ENCODE results near the gene TIMP3. TPM values are rescaled to one million over a fixed set of nuclear protein-coding genes. Genes with fewer than 3 reads are reported as not detected.

The TIMP3 gene
- total RNA-seq, 4 donors from 2014 or later, result 68.1 to 381 (median 202) TPM

DNA sequence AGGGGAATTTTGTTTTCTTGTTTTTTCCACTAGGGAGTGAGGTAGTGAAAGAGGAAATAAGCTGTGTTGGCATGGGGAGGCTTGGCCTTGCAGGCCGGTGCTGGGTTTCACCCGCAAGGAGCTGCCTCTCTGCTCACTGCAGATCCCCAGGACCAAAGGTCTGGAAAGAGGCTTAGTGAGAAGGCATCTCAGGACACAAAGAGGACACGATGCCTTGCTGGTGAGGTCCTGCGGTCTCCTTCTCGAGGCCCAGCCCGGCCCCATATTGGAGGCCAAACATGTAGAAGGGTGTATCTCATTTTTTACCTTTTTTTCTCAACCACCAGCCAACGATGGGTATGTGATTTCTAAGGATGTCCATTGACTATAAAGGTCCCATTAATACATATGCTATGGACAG, 17.6 kb downstream of the TIMP3 start:
- no peak overlapping the region for H3K4me3 ChIP-seq (ENCODE audit: low read depth, poor library complexity, severe bottlenecking)
- TF ChIP-seq, protein P1, sequence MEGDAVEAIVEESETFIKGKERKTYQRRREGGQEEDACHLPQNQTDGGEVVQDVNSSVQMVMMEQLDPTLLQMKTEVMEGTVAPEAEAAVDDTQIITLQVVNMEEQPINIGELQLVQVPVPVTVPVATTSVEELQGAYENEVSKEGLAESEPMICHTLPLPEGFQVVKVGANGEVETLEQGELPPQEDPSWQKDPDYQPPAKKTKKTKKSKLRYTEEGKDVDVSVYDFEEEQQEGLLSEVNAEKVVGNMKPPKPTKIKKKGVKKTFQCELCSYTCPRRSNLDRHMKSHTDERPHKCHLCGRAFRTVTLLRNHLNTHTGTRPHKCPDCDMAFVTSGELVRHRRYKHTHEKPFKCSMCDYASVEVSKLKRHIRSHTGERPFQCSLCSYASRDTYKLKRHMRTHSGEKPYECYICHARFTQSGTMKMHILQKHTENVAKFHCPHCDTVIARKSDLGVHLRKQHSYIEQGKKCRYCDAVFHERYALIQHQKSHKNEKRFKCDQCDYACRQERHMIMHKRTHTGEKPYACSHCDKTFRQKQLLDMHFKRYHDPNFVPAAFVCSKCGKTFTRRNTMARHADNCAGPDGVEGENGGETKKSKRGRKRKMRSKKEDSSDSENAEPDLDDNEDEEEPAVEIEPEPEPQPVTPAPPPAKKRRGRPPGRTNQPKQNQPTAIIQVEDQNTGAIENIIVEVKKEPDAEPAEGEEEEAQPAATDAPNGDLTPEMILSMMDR (IDR thresholded peaks at IDR 0.05), result no peak
- no peak for TF ChIP-seq POLR2A (IDR thresholded peaks at IDR 0.05)
- no peak for DNase-seq (ENCODE audit: low spot score in 2 of 2)
- WGBS, 2 donors, result 83 to 90% methylated on average over 7 of the region's 7 CpGs
- intact Hi-C loops (cut with DNase I; ENCODE audit: low total_unique reads), result no loop called here

DNA sequence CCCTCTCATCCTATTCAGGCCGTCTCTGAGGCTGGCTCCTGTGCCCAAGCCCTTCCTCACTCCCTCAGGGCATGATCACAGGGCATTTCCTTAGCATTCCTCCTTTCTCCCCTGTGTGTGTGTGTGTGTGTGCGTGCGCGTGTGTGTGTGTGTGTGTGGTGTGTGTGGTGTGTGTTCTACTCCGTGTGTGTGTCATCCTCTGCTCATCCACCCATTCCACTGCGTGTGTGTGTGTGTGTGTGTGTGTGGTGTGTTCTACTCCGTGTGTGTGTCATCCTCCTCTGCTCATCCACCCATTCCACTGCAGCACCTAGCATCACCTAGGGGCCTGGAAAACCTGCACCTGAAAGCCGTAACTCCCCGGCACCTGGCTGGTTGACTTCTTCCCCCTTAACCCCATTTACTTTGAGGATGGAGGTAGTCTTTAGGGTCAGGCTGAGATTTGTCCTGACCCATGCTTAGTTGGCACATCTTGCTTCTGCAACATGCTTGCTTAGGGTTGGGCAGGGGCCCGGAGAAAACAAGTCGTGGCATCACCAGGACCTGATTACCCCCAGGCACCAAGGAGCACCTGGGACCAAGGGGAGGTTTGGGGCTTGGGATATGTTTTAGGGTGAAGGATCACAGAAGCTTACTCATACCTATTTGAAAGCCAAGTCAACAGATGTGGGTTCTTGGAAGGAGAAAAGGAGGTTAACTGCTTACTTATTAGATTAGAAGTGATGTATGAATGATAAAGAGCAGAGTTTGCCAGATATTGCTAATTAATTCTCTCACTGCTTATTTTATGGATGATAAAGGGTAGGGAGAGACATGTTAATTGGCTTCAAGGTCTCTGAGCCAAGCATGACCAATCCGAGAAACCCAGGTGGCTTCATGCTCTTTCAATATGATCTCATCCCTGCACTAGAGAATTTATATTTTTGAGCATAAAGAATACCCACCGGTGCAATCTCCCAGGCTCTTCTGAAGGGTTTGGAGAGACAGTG, 18.9 kb downstream of the TIMP3 start:
- H3K4me3 ChIP-seq (ENCODE audit: low read depth, poor library complexity, severe bottlenecking), result no peak overlapping the region
- no peak for DNase-seq (ENCODE audit: low spot score in 2 of 2)
- 52 to 56% methylated on average over 13 of the region's 13 CpGs for WGBS, 2 donors
- TF ChIP-seq POLR2A (IDR thresholded peaks at IDR 0.05), result no peak
- TF ChIP-seq, protein P1 (IDR thresholded peaks at IDR 0.05), result no peak
- intact Hi-C loops (cut with DNase I; ENCODE audit: low total_unique reads), result no loop called here

DNA sequence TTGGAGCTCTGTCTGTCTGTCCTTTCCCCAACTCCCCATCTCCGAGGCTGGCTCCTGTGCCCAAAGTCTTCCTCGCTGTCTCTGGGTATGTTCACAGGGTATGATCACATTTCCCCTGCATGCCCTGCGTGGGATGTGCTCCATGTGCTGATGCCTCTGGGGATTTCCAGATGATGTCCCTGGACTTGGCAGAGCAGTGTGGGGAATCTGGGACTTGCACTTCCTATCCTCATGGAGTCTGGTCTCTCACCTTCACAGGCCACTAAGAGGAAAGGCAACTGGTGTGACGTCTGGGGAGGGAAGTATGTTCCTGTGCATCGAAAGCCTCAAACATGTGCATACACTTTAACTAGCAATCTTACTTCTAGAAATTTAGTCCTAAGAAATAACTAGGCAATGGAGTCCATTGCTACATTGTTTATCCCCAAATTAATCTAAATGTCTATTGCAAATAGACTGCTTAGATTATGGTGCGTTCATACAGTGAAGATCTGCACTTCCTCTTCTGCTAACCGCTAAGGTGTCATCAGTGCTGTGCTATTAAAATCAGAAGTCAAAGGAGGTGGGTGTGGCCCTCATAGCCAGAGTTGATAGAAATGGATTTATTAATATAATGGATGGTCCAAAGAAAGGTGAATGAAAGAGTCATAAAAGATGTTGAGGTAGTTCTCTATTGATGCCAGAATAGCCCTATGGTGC, 20.8 kb downstream of the TIMP3 start:
- DNase-seq (ENCODE audit: low spot score in 2 of 2), result no peak
- no peak overlapping the region for H3K4me3 ChIP-seq (ENCODE audit: low read depth, poor library complexity, severe bottlenecking)
- WGBS, 2 donors, result 58 to 74% methylated on average over 7 of the region's 7 CpGs
- intact Hi-C loops (cut with DNase I; ENCODE audit: low total_unique reads), result no loop called here
- TF ChIP-seq POLR2A (IDR thresholded peaks at IDR 0.05), result no peak
- TF ChIP-seq, protein P1 (IDR thresholded peaks at IDR 0.05), result no peak

DNA sequence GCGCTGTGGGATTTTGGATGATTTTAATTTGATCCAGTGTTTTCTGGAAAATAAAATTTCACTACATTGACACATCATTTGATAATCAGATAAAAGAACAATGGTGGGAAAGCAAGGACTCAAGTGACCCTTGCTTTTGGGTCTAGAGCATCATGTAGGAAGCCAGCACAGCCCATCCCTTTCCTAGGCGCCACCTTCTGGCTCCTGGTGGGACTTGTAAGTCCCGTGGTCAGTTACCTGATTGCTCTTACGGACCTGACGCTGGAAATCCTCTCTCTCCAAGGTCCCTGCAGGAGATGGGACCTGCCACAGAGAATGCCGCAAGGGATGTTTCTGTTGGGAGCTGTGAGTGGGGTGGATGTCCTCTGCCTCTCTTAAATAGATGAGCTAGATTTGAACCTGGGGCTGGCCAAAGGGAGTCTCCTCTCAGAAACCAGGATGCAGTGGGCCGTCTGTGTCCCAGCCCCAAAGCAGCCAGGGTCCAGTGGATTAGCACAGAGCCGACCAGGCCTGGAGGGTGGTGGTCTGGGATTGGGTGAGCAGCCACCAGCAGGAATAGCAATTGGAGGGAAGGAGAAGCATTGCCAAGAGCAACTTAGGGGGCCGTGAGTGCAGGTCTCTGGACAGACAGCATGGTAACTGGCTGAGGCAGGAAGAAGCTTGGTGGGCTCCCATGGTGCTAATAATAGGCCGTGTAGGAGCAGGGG, 21.7 kb downstream of the TIMP3 start:
- no peak for DNase-seq (ENCODE audit: low spot score in 2 of 2)
- intact Hi-C loops (cut with DNase I; ENCODE audit: low total_unique reads), result no loop called here
- no peak for TF ChIP-seq POLR2A (IDR thresholded peaks at IDR 0.05)
- TF ChIP-seq, protein P1 (IDR thresholded peaks at IDR 0.05), result no peak
- whole genome bisulfite sequencing, 2 donors, result 72 to 81% methylated on average over 9 to 10 of the region's 10 CpGs
- H3K4me3 ChIP-seq (ENCODE audit: low read depth, poor library complexity, severe bottlenecking), result no peak overlapping the region

DNA sequence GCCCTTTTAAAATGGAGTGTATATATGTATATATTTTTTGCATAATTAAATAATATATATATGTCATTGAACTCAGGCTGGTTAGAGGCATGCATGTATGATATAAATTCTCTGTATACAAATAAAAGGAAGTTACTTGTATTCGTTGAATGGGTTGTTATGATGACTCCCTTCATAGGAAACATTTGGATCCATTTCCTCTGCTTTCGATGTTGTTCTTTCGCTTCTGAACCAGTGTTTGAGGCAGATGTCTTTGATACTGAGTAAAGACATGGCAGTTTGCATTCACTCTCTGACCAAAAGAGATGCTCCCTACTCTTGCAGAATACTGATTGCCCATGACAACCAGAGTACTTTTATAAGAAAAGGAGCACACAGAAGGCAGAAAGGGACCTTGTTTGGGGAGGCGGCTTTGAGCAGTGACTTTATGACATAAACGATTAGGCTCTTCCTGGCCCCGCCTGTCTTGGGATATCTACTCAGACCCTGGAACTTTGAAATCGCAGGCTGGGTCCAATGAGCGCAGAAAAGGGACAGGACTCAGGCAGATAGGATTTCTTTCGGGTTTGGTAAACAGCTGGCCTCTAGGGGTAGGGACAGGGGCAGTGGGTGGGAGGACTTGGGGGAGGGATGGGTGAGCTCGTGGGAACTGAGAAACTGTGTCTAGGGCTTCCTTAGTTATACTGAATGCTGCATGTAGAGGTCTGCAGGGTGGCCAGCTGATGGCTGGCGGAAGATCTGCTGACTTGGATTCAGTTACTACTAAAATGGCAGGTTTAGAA, 23.2 kb downstream of the TIMP3 start:
- no peak overlapping the region for H3K4me3 ChIP-seq (ENCODE audit: low read depth, poor library complexity, severe bottlenecking)
- DNase-seq (ENCODE audit: low spot score in 2 of 2), result no peak
- WGBS, 2 donors, result 65 to 67% methylated on average over 11 of the region's 11 CpGs
- intact Hi-C loops (cut with DNase I; ENCODE audit: low total_unique reads), result no loop called here
- TF ChIP-seq, protein P1 (IDR thresholded peaks at IDR 0.05), result no peak
- TF ChIP-seq POLR2A (IDR thresholded peaks at IDR 0.05), result no peak

Data from lower leg skin (tissue), 4 donors.